ENCODE measurements around the gene TBC1D22A.

Gene TBC1D22A

GRCh38 chr22:46750863-46751443 lies 11.5 kb upstream of the TBC1D22A start:
- ChIA-PET CTCF (interaction anchor here (1.4 to 3.4 kb wide), 3 partner anchors 7 to 12 kb away, joined by 3 to 22 read pairs (median 7); partner anchors contain the start of gene TBC1D22A), POLR2A (interaction anchor here (2.5 kb wide), 1 partner anchor 11 kb away, joined by 20 read pairs; the partner anchor contains the start of gene TBC1D22A)
- DNase-seq (ENCODE audit: low read depth, low spot score) = no peak

GRCh38 chr22:46752286-46752987 lies 10.0 kb upstream of the TBC1D22A start:
- ChIA-PET CTCF (interaction anchor here (1.5 kb wide), 1 partner anchor 9 kb away, joined by 7 read pairs; the partner anchor contains the start of gene TBC1D22A), POLR2A (interaction anchor here (0.8 kb wide), 1 partner anchor 10 kb away, joined by 3 read pairs; no protein-coding TSS in a partner anchor)
- TF ChIP-seq CTCF (IDR thresholded peaks at IDR 0.05; ENCODE audit: insufficient read depth, low read length, missing control alignments) = no peak
- no peak overlapping the region for H3K4me3 ChIP-seq (ENCODE audit: low read depth, low read length)
- DNase-seq (ENCODE audit: low read depth, low spot score) = no peak

More at GRCh38 chr22:46750863-46751443, 11.5 kb upstream of the TBC1D22A start:
- no peak for TF ChIP-seq CTCF (IDR thresholded peaks at IDR 0.05; ENCODE audit: insufficient read depth, low read length, missing control alignments)
- H3K4me3 ChIP-seq (ENCODE audit: low read depth, low read length) = no peak overlapping the region

DNA sequence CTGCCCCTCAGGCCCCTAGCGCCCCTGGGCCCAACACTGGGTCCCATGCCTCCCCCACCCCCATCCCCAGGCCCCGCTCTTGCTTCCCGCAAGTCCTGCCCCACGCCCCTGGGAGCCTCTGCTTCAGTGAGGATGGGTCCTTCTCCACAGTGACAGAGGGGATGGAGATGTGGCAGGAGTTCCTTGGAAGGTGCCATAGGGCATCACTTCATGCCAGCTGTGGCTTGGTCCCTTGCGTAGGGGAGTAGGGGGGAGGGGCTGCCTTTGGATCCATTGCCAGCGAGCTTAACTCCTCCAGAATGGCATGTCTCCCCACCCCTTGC lies 9.5 kb upstream of the TBC1D22A start:
- no peak for TF ChIP-seq CTCF (IDR thresholded peaks at IDR 0.05; ENCODE audit: insufficient read depth, low read length, missing control alignments)
- POLR2A ChIA-PET = interaction anchor here (0.8 kb wide), 1 partner anchor 10 kb away, joined by 3 read pairs; no protein-coding TSS in a partner anchor

DNA sequence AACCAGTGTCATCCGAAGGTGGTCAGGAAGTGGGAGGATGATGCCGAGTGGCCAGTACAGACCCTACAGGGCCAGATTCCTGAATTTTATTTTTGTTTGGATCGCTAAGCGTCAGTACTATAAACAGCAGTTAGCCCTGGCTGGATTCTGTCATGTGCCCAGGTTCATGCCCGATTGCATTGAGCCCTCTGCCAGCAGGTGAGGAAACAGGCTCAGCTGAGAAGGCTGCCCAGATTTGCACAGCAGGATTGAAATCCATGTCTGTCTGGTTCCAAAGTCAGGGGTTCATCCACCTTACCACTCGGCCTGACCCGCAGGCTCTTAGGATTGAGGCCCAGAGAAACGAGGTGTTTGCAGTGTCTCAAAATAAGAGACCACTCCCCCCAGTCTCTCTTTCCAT lies 9.1 kb upstream of the TBC1D22A start:
- ChIA-PET POLR2A (interaction anchor here (0.8 to 1.5 kb wide), 2 partner anchors 9 to 10 kb away, joined by 3 to 12 read pairs; partner anchors contain the start of gene TBC1D22A), CTCF (interaction anchor here (2.5 kb wide), 1 partner anchor 14 kb away, joined by 7 read pairs; no protein-coding TSS in a partner anchor)
- H3K4me3 ChIP-seq (ENCODE audit: low read depth, low read length) = no peak overlapping the region

More for the DNA sequence above, 9.5 kb upstream of the TBC1D22A start:
- CTCF ChIA-PET = interaction anchor here (2.5 kb wide), 1 partner anchor 13 kb away, joined by 7 read pairs; no protein-coding TSS in a partner anchor
- DNase-seq (ENCODE audit: low read depth, low spot score) = no peak
- H3K4me3 ChIP-seq (ENCODE audit: low read depth, low read length) = no peak overlapping the region

GRCh38 chr22:46753761-46754109 lies 8.7 kb upstream of the TBC1D22A start:
- POLR2A ChIA-PET = interaction anchor here (0.7 to 1.5 kb wide), 2 partner anchors 9 to 1734 kb away, joined by 3 to 12 read pairs; partner anchors contain the start of gene TBC1D22A
- CTCF ChIA-PET = interaction anchor here (1.0 to 2.5 kb wide), 2 partner anchors 8 to 14 kb away, joined by 3 to 7 read pairs; no protein-coding TSS in a partner anchor
- no peak for DNase-seq (ENCODE audit: low read depth, low spot score)
- no peak overlapping the region for H3K4me3 ChIP-seq (ENCODE audit: low read depth, low read length)
- no peak for TF ChIP-seq CTCF (IDR thresholded peaks at IDR 0.05; ENCODE audit: insufficient read depth, low read length, missing control alignments)

More for the DNA sequence above, 9.1 kb upstream of the TBC1D22A start:
- DNase-seq (ENCODE audit: low read depth, low spot score) = no peak
- no peak for TF ChIP-seq CTCF (IDR thresholded peaks at IDR 0.05; ENCODE audit: insufficient read depth, low read length, missing control alignments)
